ENCODE measurements around the gene PLXNA2.

Gene PLXNA2

DNA sequence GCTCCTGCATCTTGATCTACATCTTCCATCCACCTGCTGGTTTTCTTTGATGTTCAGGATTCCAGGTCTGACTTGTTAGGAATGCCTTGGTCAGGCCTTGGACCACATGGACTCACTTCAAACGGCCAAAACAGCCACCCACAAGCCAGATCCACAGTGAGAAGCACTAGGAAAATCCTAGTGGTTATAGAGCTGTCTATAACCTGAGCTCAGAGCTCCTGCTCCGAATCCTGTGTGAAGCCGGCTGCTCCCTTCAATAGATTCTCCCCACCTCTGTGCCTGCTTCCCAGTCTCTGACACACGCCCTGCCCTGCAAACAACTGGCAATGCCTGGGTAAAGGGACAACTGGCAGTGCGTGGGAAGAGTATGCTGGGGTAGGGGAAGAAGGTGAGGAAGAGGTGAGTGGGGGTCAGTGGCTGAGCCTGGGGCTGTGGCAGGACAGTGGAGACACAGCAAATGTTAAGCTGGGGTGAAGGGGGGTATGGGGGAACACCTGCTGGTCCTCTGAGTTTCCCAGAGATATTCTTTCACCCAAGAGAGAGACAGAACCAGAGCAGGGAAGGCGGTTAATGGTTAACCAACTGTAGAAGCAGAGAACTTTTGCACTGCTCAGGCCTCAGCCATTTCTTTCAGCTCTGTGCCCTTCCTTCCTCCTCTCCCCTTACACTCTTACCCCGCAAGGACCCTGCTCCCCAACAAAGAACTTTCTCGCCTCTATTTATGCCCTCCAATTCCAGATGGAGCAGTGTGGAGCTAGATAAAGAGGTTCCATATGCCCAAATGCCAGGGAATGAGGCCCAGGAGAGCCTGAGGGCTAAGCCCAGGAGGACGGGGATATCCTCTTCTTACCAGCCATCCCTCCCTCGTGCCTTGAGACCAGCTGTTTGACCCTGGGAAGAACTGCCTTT is 4.5 kb downstream of the PLXNA2 start:
- DNase-seq (ENCODE audit: low spot score): no peak

DNA sequence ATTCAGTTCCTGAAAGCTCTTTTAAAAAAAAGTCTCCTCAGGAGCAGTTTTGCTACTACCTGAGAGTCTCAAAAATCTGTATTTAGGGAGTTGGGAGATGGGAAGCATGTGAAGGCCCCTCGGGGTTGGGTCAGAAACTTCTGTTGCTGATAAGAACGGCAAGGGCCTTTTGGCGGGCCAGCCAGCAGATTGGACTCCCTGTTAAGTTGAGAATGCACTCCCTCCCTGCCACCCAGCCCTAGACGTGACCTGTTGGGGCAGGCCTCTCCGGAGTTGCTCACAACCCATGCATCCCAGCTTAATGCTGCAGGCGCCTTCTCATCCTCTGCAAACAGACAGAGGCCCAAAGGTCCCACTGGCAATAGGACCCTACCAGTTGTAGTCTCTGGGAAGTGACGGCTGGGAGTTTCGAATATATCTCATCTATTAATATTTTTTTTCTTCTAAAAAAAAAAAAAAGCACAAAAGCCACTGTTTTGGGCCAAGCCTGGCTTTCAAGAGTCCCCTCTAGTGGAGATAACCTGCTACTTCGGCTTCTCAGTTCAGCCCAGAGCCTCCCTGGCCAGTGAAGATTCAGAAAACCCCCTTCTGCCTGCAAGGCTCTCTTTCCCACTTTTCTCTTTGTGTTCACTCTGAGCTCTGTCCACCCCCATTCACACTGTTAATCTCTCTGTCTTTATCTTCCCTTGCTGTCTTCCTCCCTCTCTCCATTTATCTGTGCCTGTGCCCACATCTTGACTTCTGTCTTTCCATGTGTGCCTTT is 5.3 kb downstream of the PLXNA2 start:
- DNase-seq (ENCODE audit: low spot score): no peak

DNA sequence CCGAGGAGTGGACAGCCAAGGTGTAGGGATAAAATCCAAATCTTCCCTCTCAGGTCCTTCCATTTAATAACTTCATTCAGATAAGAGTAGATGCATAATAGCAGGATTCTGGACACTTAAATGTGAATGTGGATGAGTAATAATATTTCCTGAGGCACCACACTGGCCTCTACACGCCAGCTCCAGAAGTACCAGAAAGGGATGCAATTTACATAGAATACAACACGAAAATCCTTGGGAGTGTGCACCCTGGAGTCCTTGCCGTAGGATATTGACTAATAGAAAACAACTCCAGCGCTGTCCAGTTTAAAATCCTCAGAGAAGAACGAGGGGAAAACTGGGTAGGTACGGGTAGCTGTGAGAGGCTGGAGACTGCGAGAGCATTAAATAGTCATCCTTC is 6.9 kb downstream of the PLXNA2 start:
- no peak for DNase-seq (ENCODE audit: low spot score)

DNA sequence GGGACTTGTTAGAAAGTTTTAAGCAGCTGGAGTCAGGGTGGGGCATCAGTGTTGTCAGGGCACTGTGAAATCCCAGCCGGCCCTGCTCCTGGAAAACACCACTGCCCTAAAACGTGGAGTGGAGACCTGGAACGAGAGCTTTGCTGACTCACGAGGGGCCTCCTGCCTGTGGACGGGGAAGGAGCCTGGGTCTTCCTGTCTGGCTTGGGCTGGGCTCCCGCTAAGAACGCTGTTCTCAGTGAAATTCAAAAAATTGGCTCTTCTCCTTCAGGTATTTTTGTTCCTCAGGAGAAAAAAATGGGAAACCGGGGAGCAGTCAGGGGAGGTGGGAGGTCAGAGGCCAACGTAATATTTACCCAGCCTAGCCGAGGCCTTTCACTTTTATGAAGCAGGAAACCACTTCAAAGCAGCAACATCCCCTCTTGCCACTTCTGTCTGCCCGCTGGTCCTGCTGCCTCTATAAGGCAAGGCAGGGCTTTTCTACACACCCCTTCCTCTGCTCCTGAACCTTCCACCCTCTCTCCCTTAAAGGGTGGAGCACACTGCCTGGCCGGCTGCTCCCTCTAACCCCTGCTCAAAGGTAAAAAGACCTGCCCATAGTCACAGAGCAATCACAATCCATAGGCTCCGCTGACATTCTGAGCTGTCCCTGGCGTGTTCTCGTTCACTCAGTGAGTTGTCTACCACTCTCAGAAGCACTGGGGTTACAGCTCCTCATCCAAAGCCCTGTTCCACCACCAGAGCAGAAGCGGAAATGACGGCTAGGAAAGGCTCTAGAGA is 8.0 kb downstream of the PLXNA2 start:
- DNase-seq (ENCODE audit: low spot score): no peak

DNA sequence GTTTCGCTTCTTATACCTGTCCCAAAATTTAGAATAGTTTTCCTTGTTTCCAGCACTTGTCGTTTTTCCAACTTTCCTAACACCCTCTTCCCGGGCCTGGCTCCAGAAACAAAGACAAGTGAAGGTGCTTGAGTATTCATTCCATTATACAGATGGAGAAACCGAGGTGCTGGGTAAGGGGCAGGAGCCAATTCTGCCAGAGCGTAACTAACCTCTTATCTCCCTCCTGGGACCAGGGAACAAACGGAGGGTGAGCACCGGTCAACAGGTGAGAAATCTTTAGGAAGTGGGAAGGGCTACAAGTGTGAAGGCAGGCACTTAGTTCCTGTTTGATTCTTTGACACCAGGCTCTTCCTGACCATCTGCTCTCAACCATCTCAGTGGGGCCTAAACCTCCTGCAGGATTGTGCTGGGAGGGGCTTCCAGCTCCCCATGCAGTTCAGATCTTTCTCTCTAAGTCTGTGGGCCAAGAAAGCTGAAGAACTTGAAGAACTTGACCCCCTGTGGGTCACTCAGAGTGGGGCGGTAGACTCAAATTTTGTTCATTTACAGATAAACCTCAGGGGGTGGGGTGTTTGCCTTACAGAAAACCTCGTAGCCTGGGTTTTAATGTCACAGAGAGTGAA is 8.7 kb downstream of the PLXNA2 start:
- no peak for DNase-seq (ENCODE audit: low spot score)

DNA sequence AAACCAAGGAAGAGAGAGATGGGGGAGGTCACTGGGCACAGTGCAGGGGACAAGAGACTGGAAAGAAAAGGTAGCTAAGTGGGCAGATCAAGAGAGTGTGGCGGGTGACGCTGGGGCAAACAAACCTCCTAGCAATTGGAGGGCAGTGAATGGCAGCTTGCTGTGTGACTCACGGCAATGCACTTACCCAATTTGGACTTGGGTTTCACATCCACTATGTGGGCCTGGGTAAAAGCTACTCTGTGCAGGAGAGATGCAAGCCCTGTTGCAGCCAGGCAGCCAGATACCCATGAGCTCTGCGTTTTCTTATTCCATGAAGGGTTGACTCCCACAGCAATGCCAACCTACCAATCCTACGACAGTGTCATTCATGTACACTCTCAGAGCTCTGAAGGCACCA is 9.5 kb downstream of the PLXNA2 start:
- no peak for DNase-seq (ENCODE audit: low spot score)

DNA sequence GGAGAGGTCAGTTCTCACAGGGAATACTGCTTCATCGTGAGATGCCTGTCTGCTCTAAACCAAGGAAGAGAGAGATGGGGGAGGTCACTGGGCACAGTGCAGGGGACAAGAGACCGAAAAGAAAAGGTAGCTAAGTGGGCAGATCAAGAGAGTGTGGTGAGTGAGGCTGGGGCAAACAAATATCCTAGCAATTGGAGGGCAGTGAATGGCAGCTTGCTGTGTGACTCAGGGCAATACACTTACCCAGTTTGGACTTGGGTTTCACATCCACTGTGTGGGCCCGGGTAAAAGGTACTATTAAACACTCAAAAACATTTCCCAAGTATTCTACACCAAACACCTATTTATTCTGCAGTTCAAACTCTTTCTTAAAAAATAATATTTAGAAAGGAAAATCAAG is 10.2 kb downstream of the PLXNA2 start:
- DNase-seq (ENCODE audit: low spot score): no peak

DNA sequence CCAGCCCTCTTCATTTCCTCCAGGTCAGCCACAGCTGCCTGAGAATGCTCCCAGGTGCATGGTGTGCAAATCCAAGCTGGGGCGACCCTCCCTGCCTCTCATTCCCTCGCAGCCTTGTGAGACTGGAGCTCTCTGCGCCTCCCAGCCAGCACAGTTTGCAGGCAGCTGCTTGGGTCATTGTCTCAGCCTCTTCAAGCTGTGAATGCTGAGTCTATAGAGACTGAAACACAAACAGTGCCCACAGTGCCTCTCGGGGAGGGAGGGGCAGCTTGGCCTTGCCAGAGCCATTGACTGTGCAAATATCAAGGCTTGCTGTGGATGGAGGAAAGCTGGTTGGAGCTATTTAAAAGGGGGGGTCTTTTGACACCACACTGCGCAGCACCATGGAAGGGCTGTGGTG is 10.6 kb downstream of the PLXNA2 start:
- no peak for DNase-seq (ENCODE audit: low spot score)

DNA sequence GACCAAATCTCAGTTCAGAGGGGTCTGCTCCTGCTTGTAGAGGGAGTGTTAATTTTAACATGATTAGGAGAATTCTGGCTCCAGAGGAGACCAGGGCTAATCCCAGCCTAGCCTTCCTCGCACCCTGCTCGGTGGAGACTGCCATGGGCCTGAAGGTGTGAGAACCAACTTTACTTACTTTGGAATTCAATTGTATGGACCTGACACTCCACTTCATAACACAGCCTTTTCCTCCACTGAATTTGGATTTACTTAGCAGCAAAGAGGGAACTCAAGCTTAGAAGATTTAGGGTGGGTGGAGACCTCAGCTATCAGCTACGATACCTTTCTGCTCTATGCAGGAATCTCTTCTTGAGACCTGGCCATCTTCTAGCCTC is 11.5 kb downstream of the PLXNA2 start:
- no peak for DNase-seq (ENCODE audit: low spot score)

DNA sequence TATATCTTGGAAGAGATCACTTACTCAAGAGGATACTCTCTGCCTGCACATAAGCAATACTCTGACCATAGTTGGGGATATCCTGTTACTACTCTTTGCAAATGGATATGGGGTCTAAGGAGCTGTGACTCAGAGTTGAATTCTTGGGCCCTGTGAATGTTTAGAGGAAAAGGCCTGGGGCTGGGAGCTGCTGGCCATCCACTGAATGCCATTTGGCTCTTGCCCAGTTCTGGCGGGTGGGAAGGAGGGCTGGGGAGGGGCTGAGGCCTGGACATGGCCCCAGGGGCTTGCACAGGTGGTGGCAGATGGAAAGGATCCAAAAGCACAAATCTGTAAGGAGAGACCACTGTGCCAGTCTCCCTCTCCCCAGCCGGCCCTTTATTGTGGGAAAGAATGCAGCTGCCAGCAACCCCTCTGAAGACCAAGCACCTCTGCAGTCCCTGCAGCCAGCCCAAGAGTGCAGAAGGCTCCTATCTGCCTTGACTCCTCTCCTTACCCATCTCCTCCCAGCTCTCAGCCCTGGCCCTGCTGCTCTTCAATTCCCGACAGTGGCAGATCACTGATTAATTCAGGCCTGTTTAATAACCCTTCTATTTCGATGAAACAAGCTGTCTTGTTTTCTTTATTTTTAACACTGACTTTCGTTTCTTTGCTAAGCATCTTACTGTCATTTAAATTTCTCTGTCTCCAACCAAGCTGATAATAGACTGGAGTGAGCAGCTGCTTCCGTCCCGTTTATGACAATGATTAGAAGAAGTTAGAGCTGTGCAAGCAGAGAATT is 12.1 kb downstream of the PLXNA2 start:
- DNase-seq (ENCODE audit: low spot score): no peak

DNA sequence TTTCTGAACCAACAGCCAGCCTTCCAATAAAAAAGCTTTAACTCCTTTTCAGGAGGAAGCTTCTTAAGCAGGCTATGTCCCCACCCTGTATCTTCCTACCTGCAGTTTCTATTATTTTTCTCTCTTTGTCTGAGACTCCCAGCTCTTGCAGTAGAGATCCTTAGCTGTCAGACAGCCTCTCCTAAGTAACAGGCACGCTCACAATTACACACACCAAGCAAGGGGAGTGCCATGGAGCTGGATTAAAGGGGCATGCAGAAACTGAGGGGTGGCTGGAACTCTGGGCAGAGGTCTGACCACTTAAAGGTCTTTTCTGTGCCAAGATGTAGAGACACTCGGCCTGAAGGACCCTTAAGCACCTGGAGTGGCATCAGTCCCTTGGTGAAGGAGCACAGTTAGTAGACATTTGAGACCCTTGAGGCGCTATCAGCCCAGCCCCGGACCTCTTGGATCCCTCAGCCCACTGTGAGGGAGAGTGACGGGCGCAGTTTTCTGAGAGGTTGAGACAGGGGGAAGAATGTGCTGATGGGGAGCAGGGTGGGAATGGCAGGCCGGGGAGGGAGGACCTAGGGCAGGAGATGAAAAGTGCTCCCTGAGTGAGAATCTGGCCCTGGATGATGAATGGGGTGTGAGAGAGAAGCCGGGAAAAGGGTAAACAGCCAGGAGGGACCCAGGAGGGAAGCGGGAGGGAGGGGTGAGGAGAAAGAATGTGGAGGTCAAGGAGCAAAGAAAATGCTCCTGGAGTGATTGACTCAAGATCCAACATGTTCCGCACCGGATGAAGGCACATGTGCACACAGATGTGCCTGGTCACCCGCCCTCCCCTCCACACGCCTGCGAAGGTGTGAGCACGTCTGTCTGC is 13.3 kb downstream of the PLXNA2 start:
- DNase-seq (ENCODE audit: low spot score): no peak

DNA sequence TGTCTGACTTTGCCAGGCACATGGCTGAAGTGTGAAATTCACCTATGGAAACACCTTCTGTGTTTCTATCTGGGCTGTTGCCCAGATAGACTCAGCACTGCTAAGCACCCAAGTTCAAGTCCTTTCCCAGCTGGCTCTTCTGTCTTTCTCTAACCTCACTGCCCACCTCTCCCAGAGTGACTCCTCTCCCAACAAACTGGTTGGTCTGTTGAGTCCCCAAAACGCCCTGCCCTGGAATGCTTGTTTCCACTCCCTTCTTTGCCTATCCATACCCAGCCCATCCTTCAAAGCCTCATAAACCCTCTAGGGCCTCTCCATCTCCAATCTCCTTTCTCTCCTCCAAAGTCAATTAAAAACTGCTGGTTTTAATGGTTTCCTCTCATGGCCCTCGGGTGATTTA is 15.6 kb downstream of the PLXNA2 start:
- no peak for DNase-seq (ENCODE audit: low spot score)

DNA sequence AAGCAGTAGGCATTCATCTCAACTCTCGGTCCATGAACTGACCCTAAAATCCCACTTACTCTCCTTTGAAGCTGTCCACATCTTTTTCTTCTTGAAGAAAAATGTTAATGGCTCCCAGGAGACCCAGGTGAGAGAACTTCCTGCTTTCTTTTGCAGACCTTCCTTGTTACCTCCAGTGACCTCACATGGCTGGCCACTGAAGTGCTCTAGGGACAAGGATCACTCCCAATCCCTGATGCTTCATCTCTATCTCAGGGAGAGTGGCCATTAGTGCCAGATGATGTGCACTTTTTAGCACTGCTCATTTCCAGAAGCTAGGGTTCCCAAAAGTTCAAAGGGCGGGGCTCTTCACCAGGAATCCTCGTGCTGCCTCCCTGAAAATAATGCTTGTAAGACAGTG is 16.2 kb downstream of the PLXNA2 start:
- no peak for DNase-seq (ENCODE audit: low spot score)

DNA sequence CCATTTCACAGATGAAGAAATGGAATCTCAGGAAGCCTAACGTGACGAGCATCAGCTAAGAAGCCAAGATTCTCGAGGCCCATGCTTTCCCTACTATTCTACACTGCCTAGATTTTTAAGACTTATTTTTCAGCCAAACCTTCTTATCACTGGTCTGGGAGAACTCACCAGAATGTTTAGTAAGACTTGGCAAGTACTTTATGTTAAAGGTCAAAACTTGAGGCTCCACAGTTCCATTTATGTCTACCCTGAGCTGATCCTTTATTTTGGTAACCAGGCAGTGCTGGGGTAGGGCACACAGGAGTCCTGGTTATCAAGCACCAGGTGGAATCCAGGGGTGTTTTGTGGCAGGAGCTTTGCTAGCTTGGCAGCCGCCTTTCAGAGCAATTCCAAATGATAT is 16.8 kb downstream of the PLXNA2 start:
- DNase-seq (ENCODE audit: low spot score): no peak

DNA sequence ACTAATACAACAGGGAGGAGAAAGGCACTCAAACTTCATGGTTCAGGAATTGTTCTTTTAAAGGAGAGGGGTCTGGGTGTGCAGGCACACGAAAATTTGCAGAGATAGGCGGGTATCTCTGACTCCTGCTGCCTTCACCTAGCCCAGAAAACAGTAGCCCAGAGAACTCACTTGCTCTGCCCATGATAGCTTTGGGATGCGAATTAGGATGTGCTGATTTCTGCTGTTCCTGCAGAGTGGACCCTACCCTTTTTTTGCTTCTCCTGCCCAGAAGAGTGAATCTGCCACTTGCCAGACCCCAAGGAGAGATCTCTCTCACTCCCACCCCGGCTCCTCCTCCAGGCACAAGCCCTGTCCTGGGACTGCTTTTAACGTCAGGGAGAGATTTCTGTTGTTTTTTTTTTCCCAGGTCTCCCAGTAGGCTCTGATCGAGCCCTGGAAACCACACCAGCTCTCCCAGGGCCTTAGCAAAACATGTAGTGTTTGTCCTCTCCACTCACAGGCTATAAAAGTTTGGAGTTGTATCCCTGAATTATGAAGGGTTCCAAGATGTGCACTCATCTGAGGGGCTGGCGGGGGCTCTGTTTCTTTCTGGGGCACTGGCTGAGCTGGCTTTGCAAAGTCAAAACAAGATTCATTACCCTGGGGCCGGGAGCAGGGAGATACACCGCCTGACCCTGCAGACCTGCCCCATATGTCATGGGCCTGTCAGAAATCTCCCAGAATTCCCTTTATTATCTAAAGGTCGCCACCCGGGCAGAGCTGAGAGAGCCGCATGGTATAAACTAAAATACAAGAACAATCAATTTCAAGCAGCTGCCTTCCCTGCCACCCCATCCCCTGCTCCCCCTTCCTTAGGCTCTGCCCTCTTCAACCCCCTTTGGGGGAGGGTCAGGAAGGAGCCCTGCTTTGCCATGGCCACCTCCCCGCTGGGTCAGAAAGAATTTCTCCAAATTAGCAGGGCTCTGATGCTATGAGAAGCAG is 17.9 kb downstream of the PLXNA2 start:
- no peak for DNase-seq (ENCODE audit: low spot score)

DNA sequence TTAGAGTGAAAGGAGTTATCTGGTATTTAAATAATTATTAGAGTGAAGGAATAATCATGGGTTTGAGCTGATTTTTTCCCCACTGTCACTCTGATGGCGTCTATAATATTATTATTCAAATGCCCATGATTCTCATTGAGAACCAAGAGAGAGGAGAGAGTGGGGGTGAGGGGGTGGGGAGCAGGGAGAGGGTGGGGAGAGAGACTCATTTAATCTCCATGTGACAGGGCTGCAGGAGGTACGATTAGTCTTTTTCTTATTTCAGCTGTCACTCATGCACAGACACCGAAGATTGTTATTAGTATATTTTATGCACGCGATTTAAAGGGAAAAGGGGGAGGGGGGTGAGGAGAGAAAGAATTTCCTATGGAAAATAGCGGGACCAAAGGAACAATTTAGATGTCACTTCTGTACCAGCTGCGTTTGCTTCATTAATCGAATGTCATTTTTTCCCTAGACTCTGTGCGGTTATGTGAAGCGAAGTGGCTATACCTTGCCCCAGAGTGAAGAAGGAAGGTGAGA is 19.9 kb downstream of the PLXNA2 start:
- no peak for DNase-seq (ENCODE audit: low spot score)

DNA sequence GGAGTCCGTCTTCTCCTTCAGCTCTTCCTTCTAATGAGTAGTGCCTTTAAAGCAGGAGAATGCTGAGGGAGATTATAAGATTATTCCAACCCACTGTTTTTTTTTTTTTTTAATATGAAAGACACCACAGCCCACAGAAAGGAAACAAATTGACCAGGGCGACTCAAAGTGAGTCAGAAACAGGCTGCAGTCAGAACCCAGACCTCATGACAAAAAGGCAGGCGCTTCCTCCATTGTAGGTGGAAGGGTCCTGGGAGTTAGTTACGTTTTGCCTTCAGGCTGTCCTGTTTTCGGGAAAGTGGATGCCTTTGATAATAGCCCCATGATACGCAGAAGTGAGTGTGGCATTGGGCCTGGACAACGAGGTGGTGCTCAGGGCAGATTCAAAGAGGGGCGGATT is 21.0 kb downstream of the PLXNA2 start:
- no peak for DNase-seq (ENCODE audit: low spot score)

DNA sequence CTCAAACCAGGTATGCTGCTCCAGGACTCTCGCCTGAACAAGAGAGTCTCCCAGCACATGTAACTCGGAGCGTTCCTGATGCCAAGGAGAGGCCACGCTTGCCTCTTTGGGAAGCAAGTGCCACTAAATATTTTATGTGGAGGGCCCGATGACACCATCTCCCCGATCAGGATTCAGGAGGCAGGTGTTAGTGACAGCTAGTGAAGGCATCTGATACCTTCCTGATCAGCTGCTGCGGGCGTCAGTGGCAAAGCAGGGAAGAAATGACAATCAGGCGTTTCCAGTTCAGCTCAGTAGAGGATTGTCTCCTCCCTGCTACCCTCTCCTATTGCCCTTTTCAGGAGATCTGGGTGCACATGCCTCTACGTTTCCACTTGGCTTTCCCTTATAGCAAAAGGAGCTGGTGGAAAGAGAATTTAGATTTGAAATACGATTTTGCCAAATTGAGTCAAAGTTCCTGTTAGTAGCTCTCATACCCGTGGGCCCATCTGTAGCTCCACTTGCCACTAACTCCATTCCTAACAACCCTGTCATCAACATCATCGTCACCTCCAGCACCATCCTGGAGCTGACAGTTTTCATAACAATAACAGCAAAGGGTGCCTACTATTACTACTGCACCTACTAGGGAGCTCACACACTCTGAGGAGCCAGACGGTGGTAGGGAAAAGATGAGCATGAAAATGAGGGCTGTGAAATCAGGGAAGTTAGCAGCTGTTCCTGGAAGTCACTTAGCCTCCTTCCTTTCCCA is 21.6 kb downstream of the PLXNA2 start:
- no peak for DNase-seq (ENCODE audit: low spot score)

All from putamen (tissue), 1 donor.